C4-2B (cell line): ENCODE data around the gene BFSP1.

Source experiments
- CTCF ChIP-seq: fragments of 450-650 bp; conservative IDR thresholded peaks from 2 replicates; pipeline ENCODE4 v1.5.1; 2017; ENCODE audit warnings: mild to moderate bottlenecking
- ZFX ChIP-seq: fragments of 450-650 bp; IDR thresholded peaks from 2 replicates; pipeline ENCODE4 v1.6.1; 2017

GRCh38 chr20:17523326-17523725 lies 7.9 kb downstream of the BFSP1 start:
- no peak for TF ChIP-seq ZFX
- TF ChIP-seq CTCF = no peak
